KMS-11 (cell line): ENCODE data around the gene PIH1D1.
A peak's percentile ranks its signal among the peaks of the same experiment; 100 is the strongest.
"Not testable (repeated sequence)": the region's sequence is repeated elsewhere in the genome, so short reads cannot be mapped to it uniquely, and the experiment has no call there.

Experiments used
- H2AFZ ChIP-seq: fragments of 200-600 bp; sonication (generic); 2 replicates; pipeline ENCODE4 v1.6.1; 2016; ENCODE audit warnings: antibody characterized with exemption, mixed run types, low read depth
- H3K27ac ChIP-seq: fragments of 200-600 bp; sonication (generic); 2 replicates; pipeline ENCODE4 v1.6.1; 2016; ENCODE audit warnings: mild to moderate bottlenecking, mixed run types
- H3K27me3 ChIP-seq: fragments of 200-600 bp; sonication (generic); 2 replicates; pipeline ENCODE4 v1.6.1; 2017; ENCODE audit warnings: mild to moderate bottlenecking, low read depth, mixed run types, moderate library complexity; ENCODE audit not compliant: insufficient read depth
- H3K36me3 ChIP-seq: fragments of 200-600 bp; sonication (generic); 2 replicates; pipeline ENCODE4 v1.6.1; 2017; ENCODE audit warnings: mild to moderate bottlenecking, mixed run types; ENCODE audit not compliant: insufficient read depth
- H3K4me1 ChIP-seq: fragments of 200-600 bp; sonication (generic); 2 replicates; pipeline ENCODE4 v1.6.1; 2016; ENCODE audit warnings: mild to moderate bottlenecking, low read depth, mixed run types; ENCODE audit not compliant: poor library complexity, severe bottlenecking
- H3K4me2 ChIP-seq: fragments of 200-600 bp; sonication (generic); 2 replicates; pipeline ENCODE4 v1.7.0; 2016; ENCODE audit warnings: mild to moderate bottlenecking, mixed run types
- H3K4me3 ChIP-seq: fragments of 200-600 bp; sonication (generic); IDR thresholded peaks from 2 replicates; pipeline ENCODE4 v1.6.1; 2017; ENCODE audit warnings: low read depth, low read length, mixed read lengths; ENCODE audit not compliant: insufficient read depth
- H3K79me2 ChIP-seq: fragments of 200-600 bp; sonication (generic); 2 replicates; pipeline ENCODE4 v1.6.1; 2016; ENCODE audit warnings: low read depth, mixed run types; ENCODE audit not compliant: insufficient read depth
- H3K9ac ChIP-seq: fragments of 200-600 bp; sonication (generic); 2 replicates; pipeline ENCODE4 v1.6.1; 2016; ENCODE audit warnings: mild to moderate bottlenecking, mixed run types
- H4K20me1 ChIP-seq: fragments of 200-600 bp; sonication (generic); 2 replicates; pipeline ENCODE4 v1.6.1; 2016; ENCODE audit warnings: mild to moderate bottlenecking, mixed run types; ENCODE audit not compliant: insufficient read depth
- CTCF ChIP-seq: fragments of 200-600 bp; sonication (generic); conservative IDR thresholded peaks from 2 replicates; pipeline ENCODE4 v1.6.1; 2017; ENCODE audit warnings: low read depth, mild to moderate bottlenecking, antibody characterized with exemption, low read length, moderate library complexity, mixed read lengths

PIH1D1 gene

GRCh38 chr19:49445997-49446396, 5.6 kb downstream of the PIH1D1 start:
- H3K27ac ChIP-seq: no peak overlapping the region

GRCh38 chr19:49444100-49444700, 7.4 kb downstream of the PIH1D1 start:
- H3K4me3 ChIP-seq, H3K9ac ChIP-seq, H3K79me2 ChIP-seq, H4K20me1 ChIP-seq, H3K36me3 ChIP-seq, H3K27ac ChIP-seq: not testable (repeated sequence)
- peak overlapping the region; percentile 89; the same call in 1 of the 2 replicates for H3K4me2 ChIP-seq
- peak; percentile 24 for TF ChIP-seq CTCF
- peak overlapping the region; percentile 84; the same call in 1 of the 2 replicates for H2AFZ ChIP-seq
- peaks cover 33% of the 10 kb centered on the region for H3K27me3 ChIP-seq
- peaks cover 16% of the 10 kb centered on the region for H3K4me1 ChIP-seq

More at GRCh38 chr19:49445997-49446396, 5.6 kb downstream of the PIH1D1 start:
- no peak for TF ChIP-seq CTCF
- Histone ChIP-seq H3K4me1 (peaks cover 24% of the 10 kb centered on the region), H3K36me3 (no peaks in the 10 kb centered on the region), H3K4me3 (no peak overlapping the region), H3K27me3 (peaks cover 15% of the 10 kb centered on the region), H3K79me2 (peaks cover 4% of the 10 kb centered on the region; the same call in 1 of the 2 replicates), H3K4me2 (no peak overlapping the region), H3K9ac (no peak overlapping the region), H4K20me1 (no peaks in the 10 kb centered on the region), H2AFZ (no peak overlapping the region)

GRCh38 chr19:49443366-49444099, 8.1 kb downstream of the PIH1D1 start:
- TF ChIP-seq CTCF: peak; percentile 70
- Histone ChIP-seq H3K79me2 (no peaks in the 10 kb centered on the region), H4K20me1 (no peaks in the 10 kb centered on the region), H3K27ac (peak overlapping the region; percentile 45; the same call in 1 of the 2 replicates), H3K4me1 (peaks cover 16% of the 10 kb centered on the region), H3K36me3 (no peaks in the 10 kb centered on the region), H2AFZ (peak overlapping the region; percentile 84), H3K4me2 (peak overlapping the region; percentile 89), H3K4me3 (no peak overlapping the region), H3K9ac (peak overlapping the region; percentile 46), H3K27me3 (peaks cover 40% of the 10 kb centered on the region)

- H3K4me3 ChIP-seq: no peak overlapping the region
- H3K4me1 ChIP-seq: peaks cover 16% of the 10 kb centered on the region
- TF ChIP-seq CTCF: no peak
- no peaks in the 10 kb centered on the region for H3K36me3 ChIP-seq
- H3K9ac ChIP-seq: peak overlapping the region; percentile 46
- no peaks in the 10 kb centered on the region for H4K20me1 ChIP-seq
- H3K27ac ChIP-seq: peak overlapping the region; percentile 45; the same call in 1 of the 2 replicates
- peaks cover 46% of the 10 kb centered on the region for H3K27me3 ChIP-seq
- peak overlapping the region; percentile 84 for H2AFZ ChIP-seq
- H3K4me2 ChIP-seq: peak overlapping the region; percentile 89
- no peaks in the 10 kb centered on the region for H3K79me2 ChIP-seq
These were observed 8.7 kb downstream of the PIH1D1 start for GRCh38 chr19:49442771-49443365.
